SJSA1 (cell line): Measurements from ENCODE around the gene TGM3. TPM values are rescaled to one million over a fixed set of nuclear protein-coding genes. Genes with fewer than 3 reads are reported as not detected.

Experiments used
- DNase-seq, 2 experiments: peaks; one replicate each; pipeline ENCODE4 v3.0.0-alpha.2; 2015 to 2020; ENCODE audit warnings: low spot score in 2 of 2, low read depth in 1 of 2
- H3K27ac ChIP-seq: fragments of 250-450 bp; sonication (Bioruptor Pico); 2 replicates; pipeline ENCODE4 v1.5.1; 2020; ENCODE audit warnings: mild to moderate bottlenecking, moderate library complexity
- H3K27me3 ChIP-seq: fragments of 250-450 bp; sonication (Bioruptor Pico); replicated peaks from 2 replicates; pipeline ENCODE4 v1.5.1; 2020; ENCODE audit warnings: mild to moderate bottlenecking, moderate library complexity
- H3K36me3 ChIP-seq: fragments of 250-450 bp; sonication (Bioruptor Pico); 2 replicates; pipeline ENCODE4 v1.5.1; 2020; ENCODE audit warnings: mild to moderate bottlenecking
- H3K4me1 ChIP-seq: fragments of 250-450 bp; sonication (Bioruptor Pico); replicated peaks from 2 replicates; pipeline ENCODE4 v1.6.1; 2021; ENCODE audit warnings: mild to moderate bottlenecking
- H3K4me3 ChIP-seq: fragments of 250-450 bp; sonication (Bioruptor Pico); 2 replicates; pipeline ENCODE4 v1.5.1; 2020; ENCODE audit warnings: mild to moderate bottlenecking
- H3K9me3 ChIP-seq: fragments of 250-450 bp; sonication (Bioruptor Pico); replicated peaks from 2 replicates; pipeline ENCODE4 v1.5.1; 2020; ENCODE audit warnings: mild to moderate bottlenecking
- total RNA-seq: library from RNA; depleted of rRNA; stranded (reverse); fragments of >200 nt; shearing (Covaris generic); gene quantifications from 2 replicates; pipeline ENCODE4 v1.2.3, GENCODE V29; 2014

Gene TGM3
- total RNA-seq, 1 experiment from 2014 or later = 5.3 TPM

DNA sequence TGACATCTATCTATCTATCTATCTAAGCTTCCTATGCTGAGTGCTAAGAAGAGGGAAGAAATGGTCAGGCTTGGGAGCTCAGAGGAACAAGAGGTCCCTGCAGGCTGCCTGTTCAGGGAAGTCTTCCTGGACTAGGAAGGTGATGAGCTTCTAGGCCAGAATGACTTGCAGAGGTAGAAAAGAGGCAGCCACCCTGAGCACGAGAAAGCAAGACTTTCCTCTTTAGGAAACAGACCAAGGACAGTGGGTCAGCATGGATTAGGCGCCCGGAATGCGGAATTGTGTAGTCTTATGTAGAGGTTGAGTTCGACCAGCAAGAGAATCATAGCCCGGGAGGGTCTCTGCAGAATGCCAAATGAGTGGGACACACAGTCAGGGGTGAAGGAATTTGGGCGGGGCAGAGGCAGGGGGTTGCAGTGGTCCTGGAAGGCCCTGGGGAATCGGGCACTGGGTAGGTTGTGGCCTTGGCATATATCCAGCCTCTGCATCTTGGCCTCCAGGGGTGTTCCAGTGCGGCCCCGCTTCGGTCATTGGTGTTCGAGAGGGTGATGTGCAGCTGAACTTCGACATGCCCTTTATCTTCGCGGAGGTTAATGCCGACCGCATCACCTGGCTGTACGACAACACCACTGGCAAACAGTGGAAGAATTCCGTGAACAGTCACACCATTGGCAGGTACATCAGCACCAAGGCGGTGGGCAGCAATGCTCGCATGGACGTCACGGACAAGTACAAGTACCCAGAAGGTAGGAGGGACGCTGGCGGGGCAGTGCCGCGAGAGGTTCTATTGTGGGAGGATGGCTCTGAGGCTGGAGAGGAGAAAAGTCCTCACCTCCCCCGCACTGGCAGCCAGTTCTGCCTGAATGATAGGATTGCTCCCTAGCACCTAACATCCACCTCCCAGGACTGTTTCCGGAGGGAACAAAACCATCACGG, 32.1 kb downstream of the TGM3 start:
- Histone ChIP-seq H3K36me3 (no peaks in the 10 kb centered on the region), H3K9me3 (no peaks in the 10 kb centered on the region), H3K27ac (no peak overlapping the region), H3K4me1 (no peaks in the 10 kb centered on the region), H3K27me3 (no peaks in the 10 kb centered on the region), H3K4me3 (no peak overlapping the region)
- no peak for DNase-seq

DNA sequence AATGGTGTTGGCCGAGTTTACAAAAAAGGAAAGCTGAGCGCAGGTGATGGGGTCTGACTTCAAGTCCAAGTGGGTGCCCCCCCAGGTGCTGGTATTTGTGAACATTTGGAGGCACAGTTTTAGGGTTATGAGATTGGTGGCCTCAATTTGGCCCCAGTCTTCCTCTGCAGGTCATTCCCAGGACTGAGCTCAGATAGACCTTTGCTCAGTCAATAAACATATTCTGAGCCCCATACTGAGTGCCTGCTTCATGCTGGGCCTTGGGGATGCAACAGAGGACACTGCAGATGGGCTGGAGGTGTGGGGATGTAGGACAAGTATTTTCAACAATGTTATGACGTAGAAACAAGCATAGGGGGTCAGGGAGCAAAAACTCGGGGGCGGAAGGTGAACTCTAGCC, 33.5 kb downstream of the TGM3 start:
- no peak for DNase-seq
- H3K27me3 ChIP-seq = no peaks in the 10 kb centered on the region

DNA sequence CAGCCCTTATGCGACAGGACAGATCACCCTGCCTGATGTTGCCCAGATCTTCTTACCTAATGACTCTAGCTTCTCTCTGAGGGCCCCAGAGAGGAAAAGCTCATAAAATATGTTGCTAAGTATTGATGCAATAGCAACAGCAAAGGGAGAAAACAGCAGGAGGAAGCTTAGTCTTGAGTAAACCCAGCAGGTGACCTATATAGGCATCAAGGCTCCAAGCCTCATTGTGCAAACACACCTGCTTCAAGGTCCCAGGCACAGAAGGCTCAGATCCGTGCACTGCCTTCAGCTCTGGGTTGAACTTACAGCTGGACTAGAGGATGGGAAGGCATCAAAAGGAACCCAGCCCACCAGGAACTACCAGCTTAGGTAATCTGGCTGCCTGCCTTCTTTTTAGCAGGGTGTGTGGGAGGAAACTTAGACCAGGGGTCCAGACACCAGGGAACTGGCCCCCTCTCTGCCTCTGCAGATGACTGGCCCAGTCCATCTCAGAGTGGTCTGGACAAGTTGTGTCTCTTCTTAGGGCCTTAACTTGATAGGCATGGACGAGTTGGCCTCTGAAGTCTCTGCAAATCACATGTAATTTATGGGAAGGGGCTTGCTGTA, 34.4 kb downstream of the TGM3 start:
- no peaks in the 10 kb centered on the region for H3K4me1 ChIP-seq
- no peaks in the 10 kb centered on the region for H3K36me3 ChIP-seq
- no peak overlapping the region for H3K27ac ChIP-seq
- no peak overlapping the region for H3K4me3 ChIP-seq
- H3K9me3 ChIP-seq = no peaks in the 10 kb centered on the region
- DNase-seq = no peak
- no peaks in the 10 kb centered on the region for H3K27me3 ChIP-seq

More for the DNA sequence above, 33.5 kb downstream of the TGM3 start:
- Histone ChIP-seq H3K4me1 (no peaks in the 10 kb centered on the region), H3K4me3 (no peak overlapping the region), H3K27ac (no peak overlapping the region), H3K36me3 (no peaks in the 10 kb centered on the region), H3K9me3 (no peaks in the 10 kb centered on the region)

DNA sequence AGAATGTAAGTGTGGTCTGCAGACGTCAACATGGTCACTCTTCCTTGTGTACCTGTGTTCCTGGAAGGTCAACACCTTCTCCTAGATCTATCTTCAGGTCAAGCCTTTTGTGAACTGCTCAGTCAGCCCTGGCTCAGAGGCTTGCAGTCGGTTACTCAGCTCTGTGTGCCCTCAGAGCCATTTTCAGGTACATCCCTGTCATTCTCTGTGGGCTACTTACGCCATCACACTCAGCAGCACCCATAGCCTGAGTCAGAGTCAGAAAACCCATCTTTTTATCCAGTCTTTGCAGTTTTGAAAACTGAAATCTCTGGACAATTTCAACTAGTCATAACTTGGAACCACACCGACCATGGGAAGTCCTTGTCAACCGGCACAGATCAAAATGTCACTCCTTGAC, 35.3 kb downstream of the TGM3 start:
- no peaks in the 10 kb centered on the region for H3K27me3 ChIP-seq
- H3K9me3 ChIP-seq = no peaks in the 10 kb centered on the region
- H3K4me1 ChIP-seq = no peaks in the 10 kb centered on the region
- no peaks in the 10 kb centered on the region for H3K36me3 ChIP-seq
- H3K27ac ChIP-seq = no peak overlapping the region
- no peak overlapping the region for H3K4me3 ChIP-seq
- DNase-seq = no peak

DNA sequence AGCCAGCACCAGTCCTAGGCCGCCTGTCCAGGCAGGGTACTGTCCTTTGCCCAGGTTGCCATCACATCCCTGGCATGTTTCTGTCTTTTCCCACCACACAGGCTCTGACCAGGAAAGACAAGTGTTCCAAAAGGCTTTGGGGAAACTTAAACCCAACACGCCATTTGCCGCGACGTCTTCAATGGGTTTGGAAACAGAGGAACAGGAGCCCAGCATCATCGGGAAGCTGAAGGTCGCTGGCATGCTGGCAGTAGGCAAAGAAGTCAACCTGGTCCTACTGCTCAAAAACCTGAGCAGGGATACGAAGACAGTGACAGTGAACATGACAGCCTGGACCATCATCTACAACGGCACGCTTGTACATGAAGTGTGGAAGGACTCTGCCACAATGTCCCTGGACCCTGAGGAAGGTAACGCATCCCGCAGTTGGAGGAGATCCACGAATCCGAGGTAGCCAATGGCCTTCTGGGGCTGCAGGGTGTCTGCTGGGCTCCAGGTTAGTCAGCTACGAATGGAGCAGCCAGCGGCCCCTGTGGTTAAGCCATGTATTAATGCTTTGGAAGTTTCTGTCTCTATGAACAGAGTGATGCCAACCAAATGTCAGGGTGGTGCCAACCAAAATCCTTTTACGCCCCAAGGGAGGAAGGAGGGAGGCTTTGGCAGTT, 36.2 kb downstream of the TGM3 start:
- Histone ChIP-seq H3K9me3 (no peaks in the 10 kb centered on the region), H3K4me1 (no peaks in the 10 kb centered on the region), H3K27me3 (no peaks in the 10 kb centered on the region), H3K36me3 (no peaks in the 10 kb centered on the region), H3K27ac (no peak overlapping the region), H3K4me3 (no peak overlapping the region)
- no peak for DNase-seq

DNA sequence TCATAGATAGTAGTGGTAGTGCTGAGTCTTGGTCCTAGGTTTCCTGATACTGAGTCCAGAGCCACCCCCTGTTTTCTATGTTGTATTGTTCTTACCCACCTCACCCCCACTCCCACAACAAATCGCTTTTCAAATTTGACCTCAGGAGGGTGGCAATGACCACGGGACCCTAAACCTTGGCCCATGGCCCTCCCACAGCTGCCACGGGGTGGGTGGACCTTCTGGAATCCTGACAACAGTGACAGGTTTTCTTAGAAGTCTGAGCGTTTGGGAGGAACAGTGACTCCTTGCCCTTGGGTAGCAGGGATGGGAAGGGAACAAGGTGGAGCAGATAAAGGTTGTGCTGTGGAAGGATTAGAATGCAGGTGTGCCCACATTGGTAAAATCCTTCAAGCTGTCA, 36.9 kb downstream of the TGM3 start:
- no peak for DNase-seq
- Histone ChIP-seq H3K36me3 (no peaks in the 10 kb centered on the region), H3K27me3 (no peaks in the 10 kb centered on the region), H3K4me1 (no peaks in the 10 kb centered on the region), H3K27ac (no peak overlapping the region), H3K4me3 (no peak overlapping the region), H3K9me3 (no peaks in the 10 kb centered on the region)

DNA sequence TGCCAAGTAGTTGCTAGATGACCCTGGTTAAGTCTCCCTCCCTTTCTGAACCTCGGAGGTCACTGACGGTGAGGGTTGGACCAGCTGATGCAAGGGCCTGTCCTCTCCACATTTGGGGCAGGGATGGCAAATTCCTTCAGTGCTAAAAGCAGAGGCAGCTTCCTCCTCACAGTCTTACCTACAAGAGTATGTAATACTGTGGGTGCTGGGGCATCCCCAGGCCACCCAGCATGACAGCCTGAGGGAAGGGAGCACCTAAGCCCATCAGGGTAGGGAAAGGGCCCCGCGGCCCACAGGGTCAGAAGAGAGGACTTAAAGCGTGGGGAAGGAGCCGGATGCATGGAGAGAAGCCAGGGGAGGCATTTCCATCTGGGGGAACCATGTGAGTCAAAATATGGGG, 38.0 kb downstream of the TGM3 start:
- DNase-seq = no peak
- Histone ChIP-seq H3K36me3 (no peaks in the 10 kb centered on the region), H3K9me3 (no peaks in the 10 kb centered on the region), H3K27ac (no peak overlapping the region), H3K4me1 (no peaks in the 10 kb centered on the region), H3K4me3 (no peak overlapping the region), H3K27me3 (no peaks in the 10 kb centered on the region)

DNA sequence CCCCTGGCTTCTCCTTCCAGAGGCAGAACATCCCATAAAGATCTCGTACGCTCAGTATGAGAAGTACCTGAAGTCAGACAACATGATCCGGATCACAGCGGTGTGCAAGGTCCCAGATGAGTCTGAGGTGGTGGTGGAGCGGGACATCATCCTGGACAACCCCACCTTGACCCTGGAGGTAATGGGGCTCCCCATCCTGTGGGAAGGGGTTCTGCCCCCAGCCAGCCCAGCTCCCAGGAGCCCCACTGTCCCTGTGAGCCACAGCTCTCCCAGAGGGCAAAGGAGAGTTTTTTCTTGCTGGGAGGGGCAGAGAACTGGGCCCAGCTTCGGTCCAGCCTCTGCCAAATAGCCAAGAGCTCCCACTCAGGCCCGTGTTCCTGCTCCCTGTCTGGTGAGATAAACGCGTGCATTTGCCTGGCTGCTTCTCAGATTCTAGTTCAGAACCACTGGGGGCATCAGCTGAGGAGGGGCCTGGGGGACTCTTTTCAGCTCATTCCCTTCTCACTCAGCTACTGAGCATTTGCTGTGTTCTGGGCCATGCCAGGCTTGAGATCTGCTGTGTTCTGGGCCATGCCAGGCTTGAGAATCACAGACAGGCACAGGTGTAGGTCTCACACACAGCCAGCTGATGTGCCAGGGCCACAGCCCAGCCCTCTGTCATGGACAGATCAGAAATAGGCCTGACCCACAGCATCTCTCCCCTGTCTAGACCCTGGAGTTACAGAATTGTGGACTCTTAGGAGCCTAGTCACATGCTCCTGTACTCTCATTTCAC, 39.5 kb downstream of the TGM3 start:
- Histone ChIP-seq H3K4me1 (no peaks in the 10 kb centered on the region), H3K27me3 (no peaks in the 10 kb centered on the region), H3K9me3 (no peaks in the 10 kb centered on the region), H3K36me3 (no peaks in the 10 kb centered on the region), H3K4me3 (no peak overlapping the region), H3K27ac (no peak overlapping the region)
- DNase-seq = peak in 1 of 2 experiments; percentile 29

DNA sequence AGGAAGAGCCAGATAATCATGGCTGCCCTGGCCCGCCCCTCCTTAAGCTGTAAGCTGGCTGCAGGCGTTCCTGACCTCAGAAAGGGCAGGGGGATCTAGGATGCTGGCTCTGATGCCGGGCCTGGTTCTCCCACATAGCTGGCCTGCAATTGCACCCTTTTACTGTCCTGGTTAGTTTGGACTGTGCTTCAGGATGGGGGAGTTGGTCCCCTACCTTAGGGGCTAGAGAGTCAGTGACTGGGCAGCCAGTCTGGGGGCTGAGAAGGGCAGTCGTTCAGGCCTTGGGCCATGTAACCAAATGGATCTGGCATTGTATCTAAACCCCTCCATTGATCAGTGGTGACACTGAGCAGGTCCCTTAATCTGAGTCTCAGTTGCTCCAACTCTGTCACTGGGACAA, 40.7 kb downstream of the TGM3 start:
- Histone ChIP-seq H3K27ac (no peak overlapping the region), H3K27me3 (no peaks in the 10 kb centered on the region)
- peak in 1 of 2 experiments; percentile 24 for DNase-seq

DNA sequence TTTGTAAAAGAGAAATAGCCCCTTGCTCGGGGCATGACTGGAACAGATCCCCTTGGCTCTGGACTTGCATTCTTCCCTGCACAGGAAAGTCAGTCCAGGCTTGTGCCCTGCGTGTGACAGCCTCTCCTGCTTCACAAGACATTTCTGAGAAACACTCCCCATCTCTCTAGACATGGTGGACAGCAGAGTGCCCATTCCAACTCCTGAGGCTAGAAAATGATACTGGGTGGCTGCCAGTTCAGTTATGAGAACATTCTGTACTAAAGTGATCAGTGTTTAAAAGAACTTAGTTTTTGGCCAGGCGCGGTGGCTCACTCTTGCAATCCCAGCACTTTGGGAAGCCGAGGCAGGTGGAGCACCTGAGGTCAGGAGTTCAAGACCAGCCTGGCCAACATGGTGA, 41.3 kb downstream of the TGM3 start:
- Histone ChIP-seq H3K9me3 (no peaks in the 10 kb centered on the region), H3K4me3 (no peak overlapping the region), H3K36me3 (no peaks in the 10 kb centered on the region), H3K4me1 (no peaks in the 10 kb centered on the region), H3K27me3 (no peaks in the 10 kb centered on the region), H3K27ac (no peak overlapping the region)
- DNase-seq = peak in 1 of 2 experiments; percentile 18

More for the DNA sequence above, 40.7 kb downstream of the TGM3 start:
- Histone ChIP-seq H3K36me3 (no peaks in the 10 kb centered on the region), H3K4me3 (no peak overlapping the region), H3K4me1 (no peaks in the 10 kb centered on the region), H3K9me3 (no peaks in the 10 kb centered on the region)

DNA sequence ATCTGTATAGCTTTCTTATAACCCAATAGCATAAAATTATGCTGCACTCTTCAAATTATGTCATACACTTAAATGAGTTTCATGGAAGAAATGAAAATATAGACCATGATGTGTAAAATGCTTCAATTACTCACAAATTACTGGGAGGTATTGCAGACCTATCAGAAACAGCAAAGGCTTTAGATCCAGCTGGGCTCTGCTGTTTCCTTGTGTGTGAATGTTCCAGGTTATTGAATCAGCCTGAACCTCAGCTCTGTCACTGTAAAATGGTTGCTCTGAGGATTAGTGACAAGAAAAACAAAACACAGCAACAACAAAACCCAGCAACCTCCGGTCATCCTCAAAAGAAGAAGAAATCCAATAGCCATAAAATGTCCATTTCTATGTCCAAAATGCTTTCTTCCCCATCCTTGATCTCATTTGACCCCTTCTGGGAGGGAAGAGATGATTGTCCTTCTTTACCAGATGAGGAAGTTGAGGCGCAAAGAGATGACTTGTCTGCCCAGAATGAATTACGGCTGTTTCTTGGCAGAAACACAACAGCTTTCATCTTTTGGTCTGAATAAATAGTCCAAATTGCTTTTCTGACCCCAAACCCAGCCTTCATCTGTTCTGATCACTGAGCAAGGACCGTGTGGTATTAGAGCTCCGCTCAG, 42.7 kb downstream of the TGM3 start:
- Histone ChIP-seq H3K4me3 (no peak overlapping the region), H3K27me3 (no peaks in the 10 kb centered on the region), H3K9me3 (no peaks in the 10 kb centered on the region), H3K4me1 (no peaks in the 10 kb centered on the region), H3K27ac (no peak overlapping the region), H3K36me3 (no peaks in the 10 kb centered on the region)
- DNase-seq = no peak

DNA sequence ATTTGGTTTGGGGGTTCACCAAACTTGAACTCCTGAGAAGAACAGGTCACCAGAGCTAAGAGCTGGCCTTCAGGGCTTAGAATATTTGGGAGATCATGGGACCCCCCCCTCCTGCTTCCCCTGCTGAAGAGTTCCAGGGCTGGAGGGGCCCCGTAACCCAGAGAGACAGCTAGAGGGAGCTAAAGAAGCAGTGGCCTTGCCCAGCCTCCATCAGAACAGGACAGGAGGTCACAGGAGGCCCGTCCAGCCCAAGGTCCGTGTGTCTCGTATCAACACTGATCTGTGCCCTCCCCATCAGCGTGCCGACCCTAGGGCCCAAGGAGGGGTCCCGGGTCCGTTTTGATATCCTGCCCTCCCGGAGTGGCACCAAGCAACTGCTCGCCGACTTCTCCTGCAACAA, 44.3 kb downstream of the TGM3 start:
- no peaks in the 10 kb centered on the region for H3K36me3 ChIP-seq

DNA sequence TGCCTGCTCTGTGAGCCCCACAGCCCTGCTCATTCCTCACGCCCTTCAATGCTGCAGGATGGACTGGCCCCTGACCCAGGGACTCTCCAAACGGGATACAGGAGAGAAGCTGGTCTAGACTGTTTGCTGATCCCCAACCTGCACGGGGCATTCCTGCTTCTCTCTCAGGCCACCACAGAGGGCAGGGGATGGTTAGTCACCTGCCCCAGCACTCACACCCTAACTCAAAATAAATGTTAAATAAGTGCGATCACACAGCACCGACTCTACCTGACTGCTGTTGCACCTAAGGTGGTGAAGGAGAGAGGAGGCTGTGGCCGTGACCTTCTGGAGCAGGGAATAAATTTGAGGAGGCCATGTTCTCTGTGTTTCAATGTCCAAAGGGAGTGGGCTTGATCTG, 45.0 kb downstream of the TGM3 start:
- DNase-seq = no peak
- H3K36me3 ChIP-seq = no peaks in the 10 kb centered on the region
- no peaks in the 10 kb centered on the region for H3K27me3 ChIP-seq
- H3K4me3 ChIP-seq = no peak overlapping the region
- no peak overlapping the region for H3K27ac ChIP-seq
- no peaks in the 10 kb centered on the region for H3K9me3 ChIP-seq
- H3K4me1 ChIP-seq = no peaks in the 10 kb centered on the region

More for the DNA sequence above, 44.3 kb downstream of the TGM3 start:
- Histone ChIP-seq H3K27me3 (no peaks in the 10 kb centered on the region), H3K27ac (no peak overlapping the region), H3K4me3 (no peak overlapping the region), H3K9me3 (no peaks in the 10 kb centered on the region), H3K4me1 (no peaks in the 10 kb centered on the region)
- no peak for DNase-seq
